Frontal cortex (tissue), 4 donors: Measurements from ENCODE around the gene CYBA. TPM values are rescaled to one million over a fixed set of nuclear protein-coding genes. Genes with fewer than 3 reads are reported as not detected.

Experiments used
- DNase-seq, 2 donors: peaks; one replicate each; pipeline ENCODE4 v3.0.0; 2012; ENCODE audit warnings: low spot score in 2 of 2
- FAIRE-seq: peaks from 2 replicates; lab custom pipeline; 2012; peaks lifted over from hg19 to GRCh38; lab: Jason Lieb, UNC
- total RNA-seq: library from RNA; depleted of rRNA; stranded (reverse); fragments of >200 nt; gene quantifications from one replicate; pipeline ENCODE4 v1.2.3, GENCODE V29; 2014
- donor health status: control.
- donor health status: control.
- donor health status: control.

CYBA gene
- total RNA-seq, 1 donor from 2014 or later, result 24.9 TPM

GRCh38 chr16:88665570-88665969 is 14.7 kb upstream of the CYBA start:
- no peak for DNase-seq
- FAIRE-seq, result no peak

DNA sequence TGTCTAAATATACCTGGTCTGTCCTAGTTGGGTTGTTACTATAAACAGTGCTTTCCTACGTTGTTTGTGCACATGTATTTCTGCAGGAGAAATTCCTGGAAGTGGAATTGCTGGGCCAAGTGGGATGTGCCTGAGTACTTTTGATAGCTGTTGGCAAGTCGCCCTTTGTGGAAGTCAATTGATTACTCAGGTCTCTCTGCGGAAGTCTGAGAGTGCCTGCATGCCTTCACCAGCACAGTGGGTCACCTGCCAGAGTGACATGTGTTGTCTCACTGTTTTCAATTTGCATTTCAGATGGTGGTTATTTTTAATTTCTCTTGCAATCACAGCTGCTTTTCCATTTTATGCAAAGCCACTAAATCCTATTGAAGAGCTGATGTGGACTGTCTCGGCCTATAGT is 14.3 kb upstream of the CYBA start:
- DNase-seq (no peak), FAIRE-seq (no peak)

DNA sequence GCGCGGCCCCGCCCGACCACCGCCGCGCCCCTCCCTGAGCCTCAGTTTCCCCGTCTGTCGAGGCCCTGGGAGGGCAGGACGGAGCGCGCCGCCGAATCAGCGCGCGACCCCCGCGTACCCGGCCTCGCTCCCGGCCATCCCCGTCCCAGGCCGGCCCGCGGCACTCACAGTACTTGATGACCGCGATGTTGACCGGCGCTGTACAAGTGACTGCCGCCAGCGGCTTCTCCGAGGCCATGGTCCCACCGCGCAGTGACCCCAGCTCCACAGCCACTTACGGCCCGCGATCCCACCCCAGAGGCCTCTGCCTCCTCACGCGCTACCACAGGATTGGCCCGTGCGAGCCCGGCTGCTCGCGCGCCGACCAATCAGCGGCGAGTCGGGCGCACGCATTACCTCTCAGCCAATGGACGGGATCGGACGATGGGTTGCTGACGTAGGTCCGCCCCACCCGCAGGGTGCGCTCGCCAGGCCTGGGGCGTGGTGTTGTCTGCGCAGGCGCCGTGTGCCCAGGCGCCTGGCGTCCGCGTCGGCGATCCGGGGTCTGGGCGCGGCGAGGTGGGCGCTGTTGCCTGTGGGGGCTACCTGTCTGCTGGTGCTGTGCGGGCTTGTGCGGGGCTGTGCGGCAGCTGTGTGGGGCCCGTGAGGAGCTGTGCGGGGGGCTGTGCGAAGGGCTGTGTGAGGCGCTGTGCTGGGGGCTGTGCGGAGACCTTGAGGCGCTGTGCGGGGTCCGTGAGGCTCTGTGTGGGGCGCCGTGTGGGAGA is 12.2 kb upstream of the CYBA start, which contains the start of gene MVD:
Gene MVD, minus strand, starts transcription at position 249 of the 764 bp plus-strand sequence. Its CDS starts 11 bp downstream, at position 238.
- peak; percentile 44 for FAIRE-seq
- DNase-seq, result peak; percentile 100

DNA sequence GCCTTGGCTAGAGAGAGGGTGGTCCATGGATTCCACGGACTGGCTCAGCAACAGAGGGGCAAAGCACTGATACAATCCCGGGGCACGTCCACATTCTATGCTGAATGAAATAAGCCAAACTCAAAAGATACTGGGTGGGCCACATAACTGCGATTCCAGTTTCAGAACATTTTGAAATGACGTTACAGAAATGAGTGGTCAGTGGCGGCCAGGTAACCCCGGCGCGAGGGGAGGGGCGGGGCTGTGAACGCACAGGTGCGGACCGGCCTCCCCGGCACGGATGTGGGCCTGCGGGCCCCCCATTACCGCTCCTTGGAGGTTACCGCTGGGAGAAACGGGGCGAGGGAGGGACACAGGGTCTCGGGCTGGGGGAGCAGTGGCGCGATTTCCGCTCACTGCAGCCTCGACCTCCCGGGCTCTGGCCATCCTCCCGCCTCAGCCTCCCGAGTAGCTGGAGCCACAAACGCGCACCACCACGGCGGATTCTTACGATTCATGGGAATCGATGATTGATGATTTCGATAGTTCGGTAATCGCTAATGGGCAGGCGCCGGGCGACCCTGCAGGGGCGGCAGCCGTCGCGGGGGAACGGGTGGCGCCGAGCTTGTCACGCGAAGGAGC is 11.5 kb upstream of the CYBA start:
- FAIRE-seq, result no peak
- DNase-seq, result no peak

DNA sequence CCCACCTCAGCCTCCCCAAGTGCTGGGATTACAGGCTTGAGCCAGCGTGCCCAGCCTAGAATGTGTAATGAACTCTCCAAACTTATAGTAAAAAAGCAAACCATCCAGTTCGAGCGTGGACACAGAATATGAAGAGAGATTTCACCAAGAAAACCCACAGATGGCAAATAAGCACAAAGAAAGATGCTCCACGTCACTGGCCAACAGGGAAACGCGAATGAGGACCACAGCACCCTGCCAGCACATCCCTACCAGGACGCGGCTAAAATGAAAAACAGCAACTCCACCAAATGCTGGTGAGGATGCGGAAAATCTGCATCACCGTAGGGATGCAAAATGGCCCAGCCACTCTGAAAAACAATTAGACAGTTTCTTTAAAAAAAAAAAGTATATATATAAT is 10.6 kb upstream of the CYBA start:
- DNase-seq, result no peak
- FAIRE-seq, result no peak

- FAIRE-seq (no peak), DNase-seq (no peak)
These were observed 8.3 kb upstream of the CYBA start for GRCh38 chr16:88659160-88659559.

DNA sequence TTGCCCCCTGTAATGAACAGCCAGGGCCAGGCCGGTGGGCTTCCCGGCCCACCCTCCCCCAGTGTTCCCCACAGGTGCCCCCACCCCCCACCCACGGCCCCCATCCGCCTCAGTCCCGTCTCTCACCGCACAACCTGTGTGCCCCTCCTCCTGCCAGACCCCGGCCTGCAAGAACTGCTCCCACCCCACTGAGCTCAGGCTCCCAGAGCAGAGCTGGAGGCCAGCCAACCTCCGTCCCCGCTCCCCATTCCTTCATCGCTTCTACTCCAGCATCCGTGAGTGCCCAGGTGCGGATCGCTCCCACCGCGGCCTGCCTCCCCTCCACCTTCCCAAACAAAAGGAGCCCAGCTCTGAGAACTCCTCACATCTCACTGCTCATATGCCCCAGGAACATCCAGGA is 7.9 kb upstream of the CYBA start:
- DNase-seq (no peak), FAIRE-seq (no peak)

- FAIRE-seq (no peak), DNase-seq (no peak)
These were observed 6.5 kb upstream of the CYBA start for GRCh38 chr16:88657371-88657770.

- DNase-seq (no peak), FAIRE-seq (no peak)
These were observed 5.6 kb upstream of the CYBA start for GRCh38 chr16:88656291-88656980.

GRCh38 chr16:88655733-88656281 is 5.0 kb upstream of the CYBA start:
- FAIRE-seq (no peak), DNase-seq (no peak)

GRCh38 chr16:88655053-88655732 is 4.3 kb upstream of the CYBA start:
- FAIRE-seq (no peak), DNase-seq (no peak)

DNA sequence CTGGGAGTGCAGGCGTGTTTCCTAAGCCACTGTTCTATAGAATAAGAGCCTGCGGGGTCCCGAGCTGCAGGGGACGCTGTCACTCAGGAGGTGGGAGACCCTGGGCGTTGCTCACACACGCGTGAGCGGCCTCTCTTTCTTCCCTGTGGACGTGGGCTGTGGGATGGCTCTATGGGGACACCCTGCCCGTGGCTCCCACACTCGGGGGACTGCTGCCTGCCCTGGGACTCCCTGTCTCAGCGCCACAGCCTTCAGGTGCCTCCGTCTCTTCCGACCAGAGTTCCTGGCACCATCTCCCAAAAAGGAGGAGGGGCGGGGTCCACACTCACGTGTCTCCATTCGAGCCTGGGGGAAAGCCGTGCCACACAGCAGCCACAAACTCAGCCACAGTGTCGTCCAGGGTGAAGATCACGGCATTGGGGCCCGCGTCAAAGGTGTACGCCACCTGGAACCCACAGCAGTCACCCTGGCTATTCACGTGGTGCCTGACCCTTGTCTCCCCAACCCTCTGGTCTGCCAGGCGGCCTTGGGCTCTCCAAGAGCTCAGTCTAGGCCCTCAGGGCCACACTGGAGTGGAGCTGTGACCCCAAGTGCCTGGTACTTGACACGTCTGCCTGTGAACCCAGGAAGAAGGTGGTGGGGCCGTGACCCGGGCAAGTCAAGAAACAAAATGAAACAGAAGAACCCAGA is 3.7 kb upstream of the CYBA start:
- DNase-seq (no peak), FAIRE-seq (no peak)

GRCh38 chr16:88653596-88654362 is 2.9 kb upstream of the CYBA start:
- no peak for FAIRE-seq
- DNase-seq, result no peak

- no peak for FAIRE-seq
These were observed 2.2 kb upstream of the CYBA start for GRCh38 chr16:88653101-88653500.

DNA sequence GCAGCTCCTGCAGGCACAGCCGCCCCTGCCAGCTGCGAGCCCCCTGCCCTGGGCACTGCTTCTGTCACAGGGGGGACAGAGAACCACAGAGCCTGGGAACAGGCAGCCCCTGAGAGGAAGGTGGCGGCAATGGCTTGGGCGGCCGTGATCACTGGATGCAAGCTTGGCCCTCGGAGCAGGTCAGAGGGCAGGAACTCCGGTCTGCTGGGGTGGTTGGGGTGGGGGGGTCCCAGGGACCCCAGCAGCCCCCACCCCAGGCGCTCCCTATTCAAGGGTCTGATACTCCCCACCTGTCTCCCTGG is 1.9 kb upstream of the CYBA start:
- FAIRE-seq, result no peak
- DNase-seq, result no peak

More at GRCh38 chr16:88653101-88653500, 2.2 kb upstream of the CYBA start:
- no peak for DNase-seq

DNA sequence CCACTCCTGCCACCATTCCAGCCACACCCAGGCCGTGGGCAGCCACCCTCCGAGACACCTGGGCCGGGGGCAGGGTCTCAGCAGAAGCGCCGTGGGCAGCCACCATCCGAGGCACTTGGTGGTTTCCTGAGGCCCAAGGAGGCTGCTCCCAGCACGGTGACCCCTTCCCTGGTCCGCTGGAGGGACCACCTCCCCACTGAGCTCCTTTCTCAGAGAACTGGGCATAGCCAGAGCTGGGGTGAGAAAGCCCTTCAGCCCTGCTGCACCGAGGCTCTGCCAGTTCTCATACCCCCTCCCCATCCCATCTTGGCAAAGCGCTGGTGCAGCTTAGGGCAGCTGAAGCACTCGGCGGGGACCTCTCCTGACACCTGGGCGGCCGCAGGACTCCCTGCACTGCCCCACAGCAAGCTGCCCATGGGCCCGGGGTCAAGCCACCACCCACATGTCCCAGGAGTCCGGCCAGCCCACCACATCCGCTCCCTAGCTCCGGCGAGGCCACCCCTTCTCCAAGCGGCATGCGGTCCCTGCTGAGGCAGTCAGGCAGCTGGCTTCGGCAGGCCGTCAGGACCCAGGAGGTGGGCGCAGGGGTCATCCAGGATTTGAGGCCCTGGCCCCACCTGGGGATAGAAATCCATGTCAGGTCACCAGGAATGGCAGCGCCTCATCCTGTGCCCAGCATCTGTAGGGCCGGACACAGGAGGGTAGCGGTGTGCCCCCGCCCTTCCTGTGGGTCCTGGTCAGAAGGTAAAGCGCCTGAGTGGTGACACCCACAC is 1.3 kb upstream of the CYBA start:
- no peak for FAIRE-seq

DNA sequence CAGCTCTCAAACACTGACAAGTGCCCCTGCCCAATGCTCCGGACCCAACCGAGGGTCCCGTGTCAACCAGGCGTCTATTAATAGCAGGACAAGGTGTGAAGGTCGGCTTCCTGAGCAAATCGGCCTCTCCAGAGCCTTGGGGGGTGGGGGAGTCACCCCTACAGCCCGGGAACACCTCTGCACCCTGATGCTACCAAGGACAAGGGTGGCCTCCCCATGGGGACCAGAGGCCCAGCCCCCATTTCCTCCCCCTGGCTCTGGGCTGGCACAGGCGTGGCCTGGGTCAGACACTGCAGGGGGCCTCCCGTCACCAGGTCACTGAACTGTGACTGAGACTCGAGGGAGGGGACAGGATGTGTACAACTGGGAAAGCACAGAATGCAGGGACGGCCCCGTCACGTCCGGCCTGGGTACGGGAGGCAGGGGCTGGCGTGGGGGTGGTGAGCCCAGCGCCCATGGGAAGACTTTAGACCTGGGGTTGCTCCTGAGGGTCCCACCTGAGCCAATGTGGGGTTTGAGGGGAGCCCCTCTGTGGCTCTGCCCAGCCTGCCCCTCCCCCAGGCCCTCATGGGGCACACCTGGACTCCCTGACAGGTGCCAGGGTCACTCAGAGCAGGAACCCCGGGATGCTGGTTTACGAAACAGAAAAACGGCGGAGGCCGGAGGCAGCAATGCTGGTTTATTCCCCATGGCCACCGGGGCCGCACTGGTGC is 579 bp upstream of the CYBA start:
- FAIRE-seq (no peak), DNase-seq (peak in 1 of 2 donors; percentile 75)

More for the DNA sequence above, 1.3 kb upstream of the CYBA start:
- no peak for DNase-seq
